Breast epithelium (tissue), 3 donors: ENCODE data around the gene PARG.
"Not testable (repeated sequence)": the region's sequence is repeated elsewhere in the genome, so short reads cannot be mapped to it uniquely, and the experiment has no call there.

Experiments used
- POLR2AphosphoS5 ChIP-seq, 3 donors: sonication (generic); formaldehyde crosslinking; IDR thresholded peaks; one replicate each; pipeline ENCODE4 v1.6.1; 2017; ENCODE audit warnings: antibody characterized with exemption in 3 of 3
- TF ChIP-seq, protein P1 (sequence below), 3 donors: fragments of 450-650 bp; IDR thresholded peaks; one replicate each; pipeline ENCODE4 v1.5.1; 2016 to 2017; ENCODE audit warnings: antibody characterized with exemption in 3 of 3, mild to moderate bottlenecking in 3 of 3, moderate library complexity in 3 of 3

GRCh38 chr10:49872740-49873139 lies 69.1 kb downstream of the PARG start:
- TF ChIP-seq, protein P1, sequence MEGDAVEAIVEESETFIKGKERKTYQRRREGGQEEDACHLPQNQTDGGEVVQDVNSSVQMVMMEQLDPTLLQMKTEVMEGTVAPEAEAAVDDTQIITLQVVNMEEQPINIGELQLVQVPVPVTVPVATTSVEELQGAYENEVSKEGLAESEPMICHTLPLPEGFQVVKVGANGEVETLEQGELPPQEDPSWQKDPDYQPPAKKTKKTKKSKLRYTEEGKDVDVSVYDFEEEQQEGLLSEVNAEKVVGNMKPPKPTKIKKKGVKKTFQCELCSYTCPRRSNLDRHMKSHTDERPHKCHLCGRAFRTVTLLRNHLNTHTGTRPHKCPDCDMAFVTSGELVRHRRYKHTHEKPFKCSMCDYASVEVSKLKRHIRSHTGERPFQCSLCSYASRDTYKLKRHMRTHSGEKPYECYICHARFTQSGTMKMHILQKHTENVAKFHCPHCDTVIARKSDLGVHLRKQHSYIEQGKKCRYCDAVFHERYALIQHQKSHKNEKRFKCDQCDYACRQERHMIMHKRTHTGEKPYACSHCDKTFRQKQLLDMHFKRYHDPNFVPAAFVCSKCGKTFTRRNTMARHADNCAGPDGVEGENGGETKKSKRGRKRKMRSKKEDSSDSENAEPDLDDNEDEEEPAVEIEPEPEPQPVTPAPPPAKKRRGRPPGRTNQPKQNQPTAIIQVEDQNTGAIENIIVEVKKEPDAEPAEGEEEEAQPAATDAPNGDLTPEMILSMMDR (IDR thresholded peaks at IDR 0.05) = not testable (repeated sequence)
- TF ChIP-seq POLR2AphosphoS5 (IDR thresholded peaks at IDR 0.05) = not testable (repeated sequence)
